IMR-90 (cell line): ENCODE data around the gene TMPRSS5. TPM values are rescaled to one million over a fixed set of nuclear protein-coding genes. Genes with fewer than 3 reads are reported as not detected.

Source experiments
- ATAC-seq: fragments of 200-7000 bp; cut with Tn5 transposase; 2 replicates; pipeline ENCODE4 v1.9.1; 2020; ENCODE audit warnings: low read depth, mild to moderate bottlenecking, moderate library complexity
- BruUV-seq: library from RNA; stranded (reverse); fragments of 400-500 nt; replicated peaks from 2 replicates; lab custom pipeline; 2021; lab: Mats Ljungman, UMichigan
- CTCF ChIA-PET: fragments of 300-600 bp; formaldehyde crosslinking; extraction: SDS; loops from one replicate; lab custom pipeline; 2021; ENCODE audit warnings: antibody characterized with exemption; lab: Yijun Ruan, JAX
- POLR2A ChIA-PET: fragments of 300-600 bp; sonication (Branson Sonifier 250); formaldehyde crosslinking; loops from one replicate; lab custom pipeline; 2022; ENCODE audit warnings: antibody characterized with exemption; ENCODE audit not compliant: unreplicated experiment; lab: Charles Lee
- DNase-seq: peaks from one replicate; pipeline ENCODE4 v3.0.0; 2013
- H2AFZ ChIP-seq: replicated peaks from 2 replicates; pipeline ENCODE3; 2013; ENCODE audit warnings: low read length, mild to moderate bottlenecking; ENCODE audit not compliant: poor library complexity
- H2AK5ac ChIP-seq: 2 replicates; pipeline ENCODE4 v1.6.1; 2013; ENCODE audit warnings: low read depth, low read length, inconsistent platforms
- H2AK9ac ChIP-seq: replicated peaks from 2 replicates; pipeline ENCODE3; 2013; ENCODE audit warnings: mild to moderate bottlenecking, low read depth, low read length, moderate library complexity; ENCODE audit not compliant: poor library complexity
- H2BK120ac ChIP-seq: 2 replicates; pipeline ENCODE4 v1.6.1; 2013; ENCODE audit warnings: low read depth, low read length, inconsistent platforms
- H2BK15ac ChIP-seq: 3 replicates; pipeline ENCODE4 v1.6.1; 2013; ENCODE audit warnings: low read depth, low read length, inconsistent platforms
- H2BK20ac ChIP-seq: 2 replicates; pipeline ENCODE4 v1.6.1; 2013; ENCODE audit warnings: low read depth, mild to moderate bottlenecking, inconsistent platforms, low read length, moderate library complexity
- H2BK5ac ChIP-seq: 2 replicates; pipeline ENCODE4 v1.6.1; 2013; ENCODE audit warnings: mild to moderate bottlenecking, low read depth, low read length, inconsistent platforms; ENCODE audit not compliant: poor library complexity, severe bottlenecking
- H3K14ac ChIP-seq: replicated peaks from 2 replicates; pipeline ENCODE4 v1.6.1; 2013; ENCODE audit warnings: low read depth, low read length, inconsistent platforms
- H3K18ac ChIP-seq: 2 replicates; pipeline ENCODE4 v1.6.1; 2013; ENCODE audit warnings: low read depth, low read length, control low read depth
- H3K23ac ChIP-seq: 2 replicates; pipeline ENCODE4 v1.6.1; 2013; ENCODE audit warnings: low read depth, low read length, inconsistent platforms
- H3K27ac ChIP-seq: 2 replicates; pipeline ENCODE4 v1.5.1; 2013; ENCODE audit warnings: mild to moderate bottlenecking, control low read depth, low read length; ENCODE audit not compliant: insufficient read depth
- H3K27me3 ChIP-seq: 2 replicates; pipeline ENCODE4 v1.6.1; 2013; ENCODE audit warnings: low read length; ENCODE audit not compliant: control insufficient read depth, insufficient read depth
- H3K36me3 ChIP-seq: 2 replicates; pipeline ENCODE4 v1.6.1; 2013; ENCODE audit warnings: low read length, mixed read lengths; ENCODE audit not compliant: control insufficient read depth, insufficient read depth
- H3K4ac ChIP-seq: 2 replicates; pipeline ENCODE4 v1.6.1; 2013; ENCODE audit warnings: low read depth, low read length, inconsistent platforms
- H3K4me1 ChIP-seq: 2 replicates; pipeline ENCODE4 v1.6.1; 2013; ENCODE audit warnings: low read length, mixed read lengths; ENCODE audit not compliant: control insufficient read depth, insufficient read depth
- H3K4me2 ChIP-seq: 2 replicates; pipeline ENCODE4 v1.6.1; 2013; ENCODE audit warnings: low read depth, mild to moderate bottlenecking, control low read depth, low read length, moderate library complexity
- H3K4me3 ChIP-seq: 2 replicates; pipeline ENCODE4 v1.5.1; 2013; ENCODE audit warnings: low read depth, mild to moderate bottlenecking, control low read depth, low read length, moderate library complexity; ENCODE audit not compliant: insufficient read depth
- H3K56ac ChIP-seq: 2 replicates; pipeline ENCODE4 v1.6.1; 2013; ENCODE audit warnings: low read length, inconsistent platforms; ENCODE audit not compliant: insufficient read depth; ENCODE audit errors: extremely low read depth
- H3K79me1 ChIP-seq, 2 experiments: 2 replicates each; pipeline ENCODE4 v1.6.1; 2013; ENCODE audit warnings: low read length in 2 of 2, inconsistent platforms in 1 of 2, low read depth in 1 of 2
- H3K9ac ChIP-seq: 2 replicates; pipeline ENCODE4 v1.6.1; 2013; ENCODE audit warnings: low read depth, low read length, control low read depth
- H3K9me1 ChIP-seq: 2 replicates; pipeline ENCODE4 v1.6.1; 2013; ENCODE audit warnings: low read length, inconsistent platforms; ENCODE audit not compliant: insufficient read depth
- H3K9me3 ChIP-seq: 2 replicates; pipeline ENCODE4 v1.6.1; 2013; ENCODE audit warnings: low read length; ENCODE audit not compliant: control insufficient read depth, insufficient read depth
- H4K20me1 ChIP-seq: 2 replicates; pipeline ENCODE4 v1.6.1; 2013; ENCODE audit warnings: low read length, inconsistent platforms; ENCODE audit not compliant: insufficient read depth
- H4K5ac ChIP-seq: 2 replicates; pipeline ENCODE4 v1.6.1; 2013; ENCODE audit warnings: mild to moderate bottlenecking, low read depth, low read length, control low read depth
- H4K8ac ChIP-seq, 2 experiments: 2 replicates each; pipeline ENCODE4 v1.6.1; 2013; ENCODE audit warnings: low read depth in 2 of 2, low read length in 2 of 2, control low read depth in 1 of 2, inconsistent platforms in 1 of 2
- H4K91ac ChIP-seq: 2 replicates; pipeline ENCODE4 v1.6.1; 2013; ENCODE audit warnings: low read depth, low read length, inconsistent platforms; ENCODE audit not compliant: insufficient read depth
- BHLHE40 ChIP-seq: fragments of 150-350 bp; IDR thresholded peaks from 2 replicates; pipeline ENCODE4 v1.6.1; 2016; ENCODE audit warnings: mild to moderate bottlenecking, low read depth, low read length
- CHD1 ChIP-seq: IDR thresholded peaks from 2 replicates; pipeline ENCODE4 v1.6.1; 2012; ENCODE audit warnings: low read depth, low read length, improper control_type of control experiment
- FOS ChIP-seq: fragments of 150-350 bp; IDR thresholded peaks from 2 replicates; pipeline ENCODE4 v1.6.1; 2016; ENCODE audit warnings: low read depth, low read length
- MAFK ChIP-seq: IDR thresholded peaks from 2 replicates; pipeline ENCODE4 v1.6.1; 2012; ENCODE audit warnings: low read depth, low read length, improper control_type of control experiment
- MAZ ChIP-seq: IDR thresholded peaks from 2 replicates; pipeline ENCODE4 v1.6.1; 2012; ENCODE audit warnings: low read depth, mild to moderate bottlenecking, low read length, improper control_type of control experiment, moderate library complexity, borderline replicate concordance
- MXI1 ChIP-seq: IDR thresholded peaks from 2 replicates; pipeline ENCODE4 v1.6.1; 2012; ENCODE audit warnings: low read depth, mild to moderate bottlenecking, low read length, moderate library complexity, borderline replicate concordance
- NFE2L2 ChIP-seq: fragments of 150-350 bp; IDR thresholded peaks from 2 replicates; pipeline ENCODE4 v1.6.1; 2016; ENCODE audit warnings: low read depth, mild to moderate bottlenecking, low read length
- POLR2A ChIP-seq: IDR thresholded peaks from 2 replicates; pipeline ENCODE4 v1.6.1; 2012; ENCODE audit warnings: mild to moderate bottlenecking, low read depth, low read length
- RAD21 ChIP-seq: IDR thresholded peaks from 2 replicates; pipeline ENCODE4 v1.6.1; 2012; ENCODE audit warnings: low read length, improper control_type of control experiment
- RCOR1 ChIP-seq: IDR thresholded peaks from 2 replicates; pipeline ENCODE4 v1.6.1; 2012; ENCODE audit warnings: mild to moderate bottlenecking, low read length, improper control_type of control experiment; ENCODE audit not compliant: insufficient replicate concordance
- RFX5 ChIP-seq: IDR thresholded peaks from 2 replicates; pipeline ENCODE4 v1.8.0; 2012; ENCODE audit warnings: low read depth, mild to moderate bottlenecking, low read length, moderate library complexity
- SMC3 ChIP-seq: fragments of 150-350 bp; IDR thresholded peaks from 2 replicates; pipeline ENCODE4 v1.6.1; 2016; ENCODE audit warnings: low read depth, mild to moderate bottlenecking, antibody characterized with exemption, low read length, moderate library complexity
- USF2 ChIP-seq: fragments of 150-350 bp; IDR thresholded peaks from 2 replicates; pipeline ENCODE4 v1.6.1; 2017; ENCODE audit warnings: mild to moderate bottlenecking, antibody characterized with exemption, low read length, low read depth
- WGBS, 2 experiments: methylation state at CpG; one replicate each; pipeline versions ENCODE4 v1.1.5 to v1.1.7; 2013; ENCODE audit warnings: missing lambda C conversion rate in 2 of 2; ENCODE audit not compliant: insufficient read length in 1 of 2; ENCODE audit errors: extremely low coverage in 2 of 2; 5-methylcytosine and 5-hydroxymethylcytosine counted together
- dilution Hi-C: fragments of 300-500 bp; cut with HindIII; formaldehyde crosslinking; loops from one replicate; pipeline ENCODE4 v1.14.3; 2018; ENCODE audit warnings: low sequenced_read_pairs; ENCODE audit not compliant: unreplicated experiment
- in situ Hi-C: fragments of 300-500 bp; cut with MboI; formaldehyde crosslinking; loops from 3 replicates; pipeline ENCODE4 v1.14.3; 2019; ENCODE audit warnings: low sequenced_read_pairs, inconsistent platforms, mixed read lengths
- intact Hi-C: fragments of 100-400 bp; cut with micrococcal nuclease; formaldehyde crosslinking; loops from 2 replicates; pipeline ENCODE4 v1.10.0; 2022
- polyA plus RNA-seq, 3 experiments: library from polyadenylated mRNA; depleted of rRNA; stranded (reverse); fragments of >200 nt; gene quantifications; 2 replicates each; pipeline ENCODE4 v1.2.3, GENCODE V29; 2012; ENCODE audit warnings: low replicate concordance in 1 of 3
- total RNA-seq: library from RNA; depleted of rRNA; stranded (reverse); fragments of >200 nt; gene quantifications from 2 replicates; pipeline ENCODE4 v1.2.3, GENCODE V29; 2012
- TF ChIP-seq, protein P1 (sequence below): conservative IDR thresholded peaks from 2 replicates; pipeline ENCODE4 v1.5.1; 2012; ENCODE audit warnings: mild to moderate bottlenecking, low read depth, low read length, improper control_type of control experiment
- TF ChIP-seq, protein P2 (sequence below): fragments of 150-350 bp; IDR thresholded peaks from 2 replicates; pipeline ENCODE4 v1.6.1; 2016; ENCODE audit warnings: low read depth, mild to moderate bottlenecking, low read length, moderate library complexity, borderline replicate concordance

The TMPRSS5 gene
- total and polyA plus RNA-seq, 2 of the 4 experiments (the other 2 are of a cell fraction), result under 0.01 to 0.24 TPM

GRCh38 chr11:113674397-113674685 lies 31.8 kb downstream of the TMPRSS5 start:
- Histone ChIP-seq H2AFZ (no peak overlapping the region), H4K8ac (no peak overlapping the region), H3K27me3 (peaks cover 13% of the 10 kb centered on the region), H3K4me1 (no peaks in the 10 kb centered on the region; the same call in 1 of the 2 replicates), H3K79me1 (no peaks in the 10 kb centered on the region), H4K20me1 (no peaks in the 10 kb centered on the region), H3K4ac (no peak overlapping the region), H2AK9ac (no peak overlapping the region), H4K5ac (no peak overlapping the region), H3K9me1 (no peaks in the 10 kb centered on the region; the same call in 1 of the 2 replicates), H3K9me3 (no peaks in the 10 kb centered on the region), H3K23ac (no peak overlapping the region), H3K36me3 (no peaks in the 10 kb centered on the region), H2BK120ac (no peak overlapping the region; the same call in 1 of the 2 replicates), H3K14ac (no peak overlapping the region), H3K27ac (no peak overlapping the region), H3K9ac (no peak overlapping the region), H3K56ac (no peak overlapping the region), H3K18ac (no peak overlapping the region), H3K4me2 (no peak overlapping the region), H2AK5ac (no peak overlapping the region), H2BK15ac (no peak overlapping the region), H4K91ac (no peak overlapping the region), H2BK5ac (no peak overlapping the region), H2BK20ac (no peak overlapping the region), H3K4me3 (no peak overlapping the region)
- no peak for ATAC-seq
- dilution Hi-C loops, result no loop called here
- no TSS peak for BruUV-seq
- no CpG with 5 or more reads among the region's 3 CpGs for WGBS, 2 experiments
- no peak for DNase-seq
- CTCF ChIA-PET, result interaction anchor here (1.0 to 1.1 kb wide), 2 partner anchors 8 to 16 kb away, joined by 3 read pairs; no protein-coding TSS in a partner anchor
- POLR2A ChIA-PET, result no interaction called here
- TF ChIP-seq MAFK (no peak), BHLHE40 (no peak), POLR2A (no peak), RCOR1 (no peak), MAZ (no peak), RFX5 (no peak), RAD21 (no peak), MXI1 (no peak), FOS (no peak), SMC3 (no peak), NFE2L2 (no peak), CHD1 (no peak), USF2 (no peak)
- TF ChIP-seq, protein P1, sequence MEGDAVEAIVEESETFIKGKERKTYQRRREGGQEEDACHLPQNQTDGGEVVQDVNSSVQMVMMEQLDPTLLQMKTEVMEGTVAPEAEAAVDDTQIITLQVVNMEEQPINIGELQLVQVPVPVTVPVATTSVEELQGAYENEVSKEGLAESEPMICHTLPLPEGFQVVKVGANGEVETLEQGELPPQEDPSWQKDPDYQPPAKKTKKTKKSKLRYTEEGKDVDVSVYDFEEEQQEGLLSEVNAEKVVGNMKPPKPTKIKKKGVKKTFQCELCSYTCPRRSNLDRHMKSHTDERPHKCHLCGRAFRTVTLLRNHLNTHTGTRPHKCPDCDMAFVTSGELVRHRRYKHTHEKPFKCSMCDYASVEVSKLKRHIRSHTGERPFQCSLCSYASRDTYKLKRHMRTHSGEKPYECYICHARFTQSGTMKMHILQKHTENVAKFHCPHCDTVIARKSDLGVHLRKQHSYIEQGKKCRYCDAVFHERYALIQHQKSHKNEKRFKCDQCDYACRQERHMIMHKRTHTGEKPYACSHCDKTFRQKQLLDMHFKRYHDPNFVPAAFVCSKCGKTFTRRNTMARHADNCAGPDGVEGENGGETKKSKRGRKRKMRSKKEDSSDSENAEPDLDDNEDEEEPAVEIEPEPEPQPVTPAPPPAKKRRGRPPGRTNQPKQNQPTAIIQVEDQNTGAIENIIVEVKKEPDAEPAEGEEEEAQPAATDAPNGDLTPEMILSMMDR, result no peak
- TF ChIP-seq, protein P2, sequence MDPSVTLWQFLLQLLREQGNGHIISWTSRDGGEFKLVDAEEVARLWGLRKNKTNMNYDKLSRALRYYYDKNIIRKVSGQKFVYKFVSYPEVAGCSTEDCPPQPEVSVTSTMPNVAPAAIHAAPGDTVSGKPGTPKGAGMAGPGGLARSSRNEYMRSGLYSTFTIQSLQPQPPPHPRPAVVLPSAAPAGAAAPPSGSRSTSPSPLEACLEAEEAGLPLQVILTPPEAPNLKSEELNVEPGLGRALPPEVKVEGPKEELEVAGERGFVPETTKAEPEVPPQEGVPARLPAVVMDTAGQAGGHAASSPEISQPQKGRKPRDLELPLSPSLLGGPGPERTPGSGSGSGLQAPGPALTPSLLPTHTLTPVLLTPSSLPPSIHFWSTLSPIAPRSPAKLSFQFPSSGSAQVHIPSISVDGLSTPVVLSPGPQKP, result no peak
- in situ Hi-C loops, result no loop called here
- intact Hi-C loops, result no loop called here
